Measurements from ENCODE around the gene SOST. TPM values are rescaled to one million over a fixed set of nuclear protein-coding genes. Genes with fewer than 3 reads are reported as not detected.

The SOST gene
- total RNA-seq: not detected

DNA sequence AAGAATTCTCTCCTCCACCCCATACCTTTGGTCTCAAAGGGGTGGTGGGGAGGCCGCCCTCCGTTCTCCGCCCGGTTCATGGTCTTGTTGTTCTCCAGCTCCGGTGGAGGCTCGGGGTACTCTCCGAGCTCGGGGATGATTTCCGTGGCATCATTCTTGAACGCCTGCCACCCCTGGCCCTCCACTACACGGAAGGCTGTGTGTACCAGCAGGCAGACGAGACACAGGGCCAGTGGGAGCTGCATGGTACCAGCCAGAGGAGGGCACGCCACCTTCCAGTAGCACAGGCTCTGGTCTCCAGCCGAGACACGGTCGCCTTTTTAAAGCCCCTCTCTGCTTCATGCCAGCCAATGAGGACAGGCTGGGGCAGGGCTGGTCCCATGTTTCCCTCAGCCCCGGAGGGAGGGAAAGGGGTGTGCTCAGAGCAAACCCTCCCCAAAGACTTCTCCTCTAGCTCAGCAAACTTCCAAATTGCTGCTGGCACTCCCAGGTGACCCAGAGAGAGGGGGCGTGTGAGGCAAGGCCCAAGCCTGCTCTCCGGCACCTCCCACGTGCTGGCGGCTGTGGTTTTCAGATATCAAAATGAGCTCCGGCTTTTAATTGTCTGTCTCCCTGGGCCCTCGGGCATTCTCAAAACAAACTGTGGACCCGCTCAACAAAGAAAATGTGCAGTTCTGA lies at the start of gene SOST:
Gene SOST, minus strand, starts transcription at position 295 of the 678 bp plus-strand sequence. Its CDS starts 50 bp downstream, at position 245.

DNA sequence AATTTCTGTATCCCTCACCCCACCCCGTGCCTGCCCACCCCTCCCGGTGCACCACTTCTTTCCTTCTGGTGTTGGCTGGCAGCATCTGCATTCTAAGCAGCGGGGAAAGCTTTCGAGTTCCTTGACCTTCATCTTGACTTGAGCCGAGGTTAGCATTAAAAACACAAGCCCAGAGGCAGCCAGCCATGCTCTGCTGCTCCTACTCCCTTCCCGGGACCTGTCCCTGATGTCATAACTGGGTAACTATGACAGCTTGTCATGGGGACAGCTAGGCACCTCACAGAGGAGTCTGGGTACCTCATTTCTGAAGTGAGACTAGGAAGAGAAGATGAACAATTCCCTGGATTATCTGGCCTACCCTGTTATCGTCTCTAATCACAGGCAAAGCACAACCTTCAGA lies 21.5 kb upstream of the SOST start, which contains the start of gene CFAP97D1:
Gene CFAP97D1, plus strand, starts transcription at position 301 of the 400 bp plus-strand sequence. Its CDS starts 28 bp downstream, at position 329.

DNA sequence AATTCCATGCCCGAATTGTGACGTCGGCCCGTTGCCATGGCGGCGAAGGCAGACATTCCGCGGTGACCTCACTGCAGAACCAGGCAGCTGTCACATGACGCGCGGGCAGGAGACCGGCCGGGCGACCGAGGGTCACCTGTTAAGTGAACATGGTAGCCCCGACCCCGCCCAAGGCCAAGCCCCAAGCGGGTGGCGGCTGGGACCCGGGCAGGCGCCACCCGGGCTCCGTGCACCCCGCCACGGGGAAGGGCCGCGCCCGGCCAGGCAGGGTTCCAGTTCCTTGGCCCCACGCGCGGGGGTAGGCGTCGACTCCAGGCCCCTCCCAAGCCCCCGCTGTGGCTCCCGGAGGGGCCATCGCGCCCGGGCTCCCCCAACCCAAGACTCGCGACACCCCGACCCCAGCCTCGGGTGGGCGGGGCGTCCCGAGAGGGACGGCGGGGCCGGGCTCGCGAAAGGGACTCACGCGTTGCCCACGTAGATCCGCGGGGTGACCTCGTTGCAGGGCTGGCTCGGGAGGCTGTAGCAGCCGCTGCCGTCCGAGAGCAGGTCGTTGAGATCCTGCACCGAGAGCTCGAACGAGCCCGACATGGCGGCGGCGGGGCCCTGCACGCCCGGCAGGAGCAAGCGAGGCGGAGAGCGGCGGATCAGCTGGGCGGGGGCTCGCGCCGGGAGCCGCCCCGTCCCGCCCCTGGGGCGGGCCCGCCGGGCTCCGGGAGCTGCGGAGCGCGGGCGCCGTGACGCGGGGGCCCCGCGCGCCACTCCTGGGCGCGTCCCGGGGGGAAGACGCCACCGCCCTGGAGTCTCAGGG lies 19.9 kb upstream of the SOST start, which contains the start of gene DUSP3:
Gene DUSP3, minus strand, starts transcription at position 641 of the 808 bp plus-strand sequence. Its CDS starts 53 bp downstream, at position 588.

Other genes with a start within 250 kb of the SOST start
- gene ETV4, start 212.5 kb downstream of the SOST start, total RNA-seq: 1 to 10 TPM; 2.1 TPM
- gene MEOX1, start 96.9 kb downstream of the SOST start, total RNA-seq: 10 to 100 TPM; 16.2 TPM
- gene DUSP3, start 20.2 kb upstream of the SOST start, total RNA-seq: 1 to 10 TPM; 9.7 TPM
- gene CFAP97D1, start 21.6 kb upstream of the SOST start, total RNA-seq: not detected
- gene MPP3, start 74.4 kb upstream of the SOST start, total RNA-seq: not detected
- gene CD300LG, start 88.4 kb upstream of the SOST start, total RNA-seq: not detected
- gene MPP2, start 148.7 kb upstream of the SOST start, total RNA-seq: 1 to 10 TPM; 1.1 to 1.4 TPM
- gene PPY, start 183.7 kb upstream of the SOST start, total RNA-seq: not detected
- not detected for gene PYY, start 195.1 kb upstream of the SOST start, total RNA-seq
- 1 to 10 TPM; 1.4 to 1.5 TPM for gene NAGS, start 245.8 kb upstream of the SOST start, total RNA-seq

Data from activated naive CD4-positive, alpha-beta T cell treated with anti-CD3 and anti-CD28 coated beads, Interleukin-2, amount 10 ng/mL, durations not matched to agents 5 hours and 36 hours (primary cell).